Measurements from ENCODE around the gene RHPN2. TPM values are rescaled to one million over a fixed set of nuclear protein-coding genes. Genes with fewer than 3 reads are reported as not detected.
"Not testable (repeated sequence)": the region's sequence is repeated elsewhere in the genome, so short reads cannot be mapped to it uniquely, and the experiment has no call there.

Gene RHPN2
- total RNA-seq, 2 experiments from 2014 or later = 4.9 to 5.3 TPM

GRCh38 chr19:33022472-33023116 lies 42.1 kb downstream of the RHPN2 start:
- no peak for DNase-seq
- intact Hi-C loops (cut with micrococcal nuclease) = no loop called here
- TF ChIP-seq, protein P1, sequence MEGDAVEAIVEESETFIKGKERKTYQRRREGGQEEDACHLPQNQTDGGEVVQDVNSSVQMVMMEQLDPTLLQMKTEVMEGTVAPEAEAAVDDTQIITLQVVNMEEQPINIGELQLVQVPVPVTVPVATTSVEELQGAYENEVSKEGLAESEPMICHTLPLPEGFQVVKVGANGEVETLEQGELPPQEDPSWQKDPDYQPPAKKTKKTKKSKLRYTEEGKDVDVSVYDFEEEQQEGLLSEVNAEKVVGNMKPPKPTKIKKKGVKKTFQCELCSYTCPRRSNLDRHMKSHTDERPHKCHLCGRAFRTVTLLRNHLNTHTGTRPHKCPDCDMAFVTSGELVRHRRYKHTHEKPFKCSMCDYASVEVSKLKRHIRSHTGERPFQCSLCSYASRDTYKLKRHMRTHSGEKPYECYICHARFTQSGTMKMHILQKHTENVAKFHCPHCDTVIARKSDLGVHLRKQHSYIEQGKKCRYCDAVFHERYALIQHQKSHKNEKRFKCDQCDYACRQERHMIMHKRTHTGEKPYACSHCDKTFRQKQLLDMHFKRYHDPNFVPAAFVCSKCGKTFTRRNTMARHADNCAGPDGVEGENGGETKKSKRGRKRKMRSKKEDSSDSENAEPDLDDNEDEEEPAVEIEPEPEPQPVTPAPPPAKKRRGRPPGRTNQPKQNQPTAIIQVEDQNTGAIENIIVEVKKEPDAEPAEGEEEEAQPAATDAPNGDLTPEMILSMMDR (IDR thresholded peaks at IDR 0.05) = no peak
- Mint-ChIP-seq H3K27ac (no peak overlapping the region), H3K4me3 (no peak overlapping the region), H3K9me3 (no peaks in the 10 kb centered on the region), H3K27me3 (no peaks in the 10 kb centered on the region), H3K36me3 (ENCODE audit: low read depth) (peaks cover 3% of the 10 kb centered on the region), H3K4me1 (ENCODE audit: low read depth) (no peaks in the 10 kb centered on the region)
- no peak for ATAC-seq
- CTCF ChIA-PET = no interaction called here
- POLR2A ChIA-PET = no interaction called here

- POLR2A ChIA-PET = interaction anchor here (0.7 kb wide), 1 partner anchor 1019 kb away, joined by 3 read pairs; no protein-coding TSS in a partner anchor
- H3K4me1 Mint-ChIP-seq (ENCODE audit: low read depth); H3K4me3 Mint-ChIP-seq; CTCF ChIA-PET; intact Hi-C loops (cut with micrococcal nuclease); H3K9me3 Mint-ChIP-seq; H3K27ac Mint-ChIP-seq; H3K36me3 Mint-ChIP-seq (ENCODE audit: low read depth); ATAC-seq; DNase-seq; H3K27me3 Mint-ChIP-seq: not testable (repeated sequence)
Observed at GRCh38 chr19:33010891-33011290, 53.8 kb downstream of the RHPN2 start.

DNA sequence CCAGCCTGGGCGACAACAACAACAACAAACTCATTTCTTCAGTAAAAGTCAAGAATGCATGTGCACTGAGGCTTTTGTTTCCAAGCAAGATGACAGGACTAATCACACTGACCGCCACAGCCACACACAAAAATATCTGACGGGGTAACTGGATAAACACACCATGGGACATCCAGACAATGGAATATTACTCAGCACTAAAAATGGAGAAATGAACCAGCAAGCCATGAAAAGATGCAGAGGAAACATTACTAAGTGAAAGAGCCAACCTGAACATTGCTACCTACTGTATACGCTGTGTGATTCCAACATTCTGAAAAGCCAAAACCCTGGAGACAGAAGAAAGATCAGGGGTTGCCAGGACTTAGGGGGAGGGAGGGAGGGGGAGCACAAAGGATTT lies 56.0 kb downstream of the RHPN2 start:
- Mint-ChIP-seq H3K9me3 (no peaks in the 10 kb centered on the region), H3K36me3 (ENCODE audit: low read depth) (no peaks in the 10 kb centered on the region), H3K27me3 (no peaks in the 10 kb centered on the region), H3K4me1 (ENCODE audit: low read depth) (no peaks in the 10 kb centered on the region), H3K4me3 (no peak overlapping the region), H3K27ac (no peak overlapping the region)
- DNase-seq (no peak), ATAC-seq (no peak)
- intact Hi-C loops (cut with micrococcal nuclease) = no loop called here
- CTCF ChIA-PET = no interaction called here
- POLR2A ChIA-PET = no interaction called here
- TF ChIP-seq, protein P1 (IDR thresholded peaks at IDR 0.05) = no peak

- intact Hi-C loops (cut with micrococcal nuclease) = no loop called here
- ChIA-PET POLR2A (no interaction called here), CTCF (no interaction called here)
- Mint-ChIP-seq H3K36me3 (ENCODE audit: low read depth) (no peaks in the 10 kb centered on the region), H3K9me3 (no peaks in the 10 kb centered on the region), H3K4me1 (ENCODE audit: low read depth) (peaks cover 5% of the 10 kb centered on the region), H3K27ac (no peak overlapping the region), H3K27me3 (no peaks in the 10 kb centered on the region), H3K4me3 (no peak overlapping the region)
- ATAC-seq = no peak
- no peak for DNase-seq
- TF ChIP-seq, protein P1 (IDR thresholded peaks at IDR 0.05) = no peak
Observed at GRCh38 chr19:33005440-33005839, 59.2 kb downstream of the RHPN2 start.

GRCh38 chr19:33003424-33004024 lies 61.2 kb downstream of the RHPN2 start:
- POLR2A ChIA-PET; ATAC-seq; H3K4me1 Mint-ChIP-seq (ENCODE audit: low read depth); H3K4me3 Mint-ChIP-seq; CTCF ChIA-PET; H3K9me3 Mint-ChIP-seq; DNase-seq; H3K27me3 Mint-ChIP-seq; H3K27ac Mint-ChIP-seq; H3K36me3 Mint-ChIP-seq (ENCODE audit: low read depth); intact Hi-C loops (cut with micrococcal nuclease): not testable (repeated sequence)

DNA sequence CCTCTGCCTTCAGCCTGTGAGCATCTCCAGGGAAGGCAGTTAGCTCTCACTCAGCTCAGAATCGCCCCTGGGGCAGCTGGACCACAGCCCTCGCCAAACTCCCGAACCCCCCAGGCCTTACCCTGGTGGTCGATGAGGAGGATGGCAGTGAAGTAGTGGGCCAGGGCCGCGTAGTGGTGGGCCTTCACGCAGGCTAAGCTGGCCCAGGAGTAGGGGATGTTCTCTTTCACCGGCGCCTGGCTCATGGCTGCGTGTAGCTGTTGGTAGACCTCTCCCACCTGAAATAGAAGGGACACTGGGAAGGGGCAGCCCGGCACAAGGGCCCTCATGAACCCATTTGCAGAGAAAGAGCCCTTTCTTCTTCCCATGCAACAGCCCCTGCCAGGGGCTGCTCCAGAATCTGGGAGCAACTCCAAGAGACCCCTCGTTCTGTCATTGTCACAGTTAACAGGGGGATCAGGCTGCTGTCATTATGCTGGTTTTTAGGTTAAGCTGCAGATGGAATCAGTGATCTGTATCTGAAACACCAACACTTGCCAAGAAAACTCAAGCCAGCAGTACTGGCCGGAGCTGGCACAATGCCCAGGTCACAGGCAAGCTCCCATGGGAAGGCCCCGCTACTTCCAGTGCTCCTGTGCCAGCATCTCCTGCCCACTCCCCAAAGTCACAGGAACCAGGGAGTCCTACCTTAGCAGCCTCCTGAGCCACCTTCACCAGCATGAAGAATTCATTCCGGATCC lies 62.4 kb downstream of the RHPN2 start:
- H3K4me3 Mint-ChIP-seq; H3K4me1 Mint-ChIP-seq (ENCODE audit: low read depth); CTCF ChIA-PET; H3K9me3 Mint-ChIP-seq; H3K36me3 Mint-ChIP-seq (ENCODE audit: low read depth); POLR2A ChIA-PET; ATAC-seq; H3K27ac Mint-ChIP-seq; H3K27me3 Mint-ChIP-seq; intact Hi-C loops (cut with micrococcal nuclease); DNase-seq: not testable (repeated sequence)
